ENCODE measurements around the gene NCKAP5.

- no peak for TF ChIP-seq CTCF (IDR thresholded peaks at IDR 0.05)
- TF ChIP-seq EP300 (IDR thresholded peaks at IDR 0.05), result no peak
- no peak for TF ChIP-seq POLR2A (IDR thresholded peaks at IDR 0.05)
These were observed 693.1 kb downstream of the NCKAP5 start for GRCh38 chr2:132875193-132875592.

All from ovary (tissue), 3 donors.